ENCODE measurements around the gene COL20A1. TPM values are rescaled to one million over a fixed set of nuclear protein-coding genes. Genes with fewer than 3 reads are reported as not detected.

The COL20A1 gene
- total RNA-seq (2021; fragmentation: NEBNext Ultra II Directional; extraction: Animal tissue kit (Norgen Biotek cat#: 25700)) = under 1 TPM in 1 of 6 experiments, not detected in 5; 0.02 TPM
- long read RNA-seq = 0 reads

DNA sequence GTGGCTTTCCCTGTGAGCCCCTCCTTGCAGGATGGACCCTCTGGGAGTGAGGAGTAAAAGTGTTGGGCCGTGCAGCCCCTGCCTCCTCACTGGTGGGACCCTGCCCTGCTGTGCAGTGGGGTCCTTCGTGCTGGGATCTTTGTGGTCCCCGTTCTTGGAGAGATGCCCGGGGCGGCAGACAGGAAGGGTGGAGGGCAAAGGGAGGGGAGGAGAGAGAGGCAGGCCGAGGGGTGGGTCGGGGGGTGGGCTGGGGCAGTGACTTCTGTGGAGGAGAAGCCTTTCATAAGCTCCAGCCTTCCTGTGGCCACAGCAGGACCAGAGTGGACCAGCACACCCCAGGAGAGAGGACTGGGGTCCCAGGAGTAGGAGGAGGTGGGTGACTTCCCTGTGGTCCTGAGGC is at the start of gene COL20A1:
Gene COL20A1, plus strand, starts transcription at position 283 of the 400 bp plus-strand sequence. CDS start 1,922 bp downstream, outside the sequence.
- Mint-ChIP-seq H3K4me1 (ENCODE audit: low read depth) (no peaks in the 10 kb centered on the region), H3K4me3 (no peak within 1 kb of the TSS; the same call in 1 of the 2 replicates), H3K36me3 (ENCODE audit: low read depth) (no peaks in the 10 kb centered on the region), H3K27ac (no peak within 1 kb of the TSS), H3K27me3 (ENCODE audit: insufficient read depth) (peaks cover 30% of the 10 kb centered on the region), H3K9me3 (no peaks in the 10 kb centered on the region)
- TF ChIP-seq, protein P1, sequence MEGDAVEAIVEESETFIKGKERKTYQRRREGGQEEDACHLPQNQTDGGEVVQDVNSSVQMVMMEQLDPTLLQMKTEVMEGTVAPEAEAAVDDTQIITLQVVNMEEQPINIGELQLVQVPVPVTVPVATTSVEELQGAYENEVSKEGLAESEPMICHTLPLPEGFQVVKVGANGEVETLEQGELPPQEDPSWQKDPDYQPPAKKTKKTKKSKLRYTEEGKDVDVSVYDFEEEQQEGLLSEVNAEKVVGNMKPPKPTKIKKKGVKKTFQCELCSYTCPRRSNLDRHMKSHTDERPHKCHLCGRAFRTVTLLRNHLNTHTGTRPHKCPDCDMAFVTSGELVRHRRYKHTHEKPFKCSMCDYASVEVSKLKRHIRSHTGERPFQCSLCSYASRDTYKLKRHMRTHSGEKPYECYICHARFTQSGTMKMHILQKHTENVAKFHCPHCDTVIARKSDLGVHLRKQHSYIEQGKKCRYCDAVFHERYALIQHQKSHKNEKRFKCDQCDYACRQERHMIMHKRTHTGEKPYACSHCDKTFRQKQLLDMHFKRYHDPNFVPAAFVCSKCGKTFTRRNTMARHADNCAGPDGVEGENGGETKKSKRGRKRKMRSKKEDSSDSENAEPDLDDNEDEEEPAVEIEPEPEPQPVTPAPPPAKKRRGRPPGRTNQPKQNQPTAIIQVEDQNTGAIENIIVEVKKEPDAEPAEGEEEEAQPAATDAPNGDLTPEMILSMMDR (IDR thresholded peaks at IDR 0.05) = no peak
- DNase-seq = no peak

- Mint-ChIP-seq H3K4me1 (ENCODE audit: low read depth) (no peaks in the 10 kb centered on the region), H3K9me3 (no peaks in the 10 kb centered on the region), H3K36me3 (ENCODE audit: low read depth) (no peaks in the 10 kb centered on the region), H3K27ac (no peak overlapping the region), H3K4me3 (no peak overlapping the region), H3K27me3 (ENCODE audit: insufficient read depth) (peaks cover 24% of the 10 kb centered on the region)
- no peak for DNase-seq
- TF ChIP-seq, protein P1 (IDR thresholded peaks at IDR 0.05) = no peak
These were observed 49.3 kb upstream of the COL20A1 start for GRCh38 chr20:63243604-63244247.

GRCh38 chr20:63244468-63244867 is 48.5 kb upstream of the COL20A1 start:
- no peaks in the 10 kb centered on the region for H3K9me3 Mint-ChIP-seq
- H3K27me3 Mint-ChIP-seq (ENCODE audit: insufficient read depth) = peaks cover 28% of the 10 kb centered on the region
- no peak for DNase-seq
- H3K4me1 Mint-ChIP-seq (ENCODE audit: low read depth) = no peaks in the 10 kb centered on the region
- no peak overlapping the region for H3K4me3 Mint-ChIP-seq
- H3K36me3 Mint-ChIP-seq (ENCODE audit: low read depth) = no peaks in the 10 kb centered on the region
- TF ChIP-seq, protein P1 (IDR thresholded peaks at IDR 0.05) = no peak
- H3K27ac Mint-ChIP-seq = no peak overlapping the region

GRCh38 chr20:63246490-63247288 is 46.3 kb upstream of the COL20A1 start:
- Mint-ChIP-seq H3K4me1 (ENCODE audit: low read depth) (no peaks in the 10 kb centered on the region), H3K27me3 (ENCODE audit: insufficient read depth) (peaks cover 25% of the 10 kb centered on the region), H3K27ac (no peak overlapping the region), H3K36me3 (ENCODE audit: low read depth) (no peaks in the 10 kb centered on the region), H3K9me3 (no peaks in the 10 kb centered on the region), H3K4me3 (no peak overlapping the region)
- DNase-seq = no peak
- TF ChIP-seq, protein P1 (IDR thresholded peaks at IDR 0.05) = no peak

GRCh38 chr20:63247671-63248228 is 45.2 kb upstream of the COL20A1 start:
- H3K9me3 Mint-ChIP-seq = no peaks in the 10 kb centered on the region
- H3K27ac Mint-ChIP-seq = no peak overlapping the region
- H3K4me1 Mint-ChIP-seq (ENCODE audit: low read depth) = no peaks in the 10 kb centered on the region
- no peak for DNase-seq
- H3K36me3 Mint-ChIP-seq (ENCODE audit: low read depth) = no peaks in the 10 kb centered on the region
- H3K27me3 Mint-ChIP-seq (ENCODE audit: insufficient read depth) = peaks cover 25% of the 10 kb centered on the region
- TF ChIP-seq, protein P1 (IDR thresholded peaks at IDR 0.05) = no peak
- no peak overlapping the region for H3K4me3 Mint-ChIP-seq
